Thymus (tissue), 11 donors: ENCODE data around the gene PRDM16. TPM values are rescaled to one million over a fixed set of nuclear protein-coding genes. Genes with fewer than 3 reads are reported as not detected.

Experiments
- DNase-seq, 9 donors: peaks; one replicate each; pipeline ENCODE4 v3.0.0-alpha.2; 2013; ENCODE audit warnings: low spot score in 9 of 9, low read depth in 6 of 9, missing footprints in 1 of 9
- H3K27ac ChIP-seq, 2 donors: one replicate each; pipeline ENCODE4 v1.5.1; 2013; ENCODE audit warnings: control low read depth in 1 of 2, low read depth in 1 of 2, low read length in 1 of 2, mild to moderate bottlenecking in 1 of 2, moderate library complexity in 1 of 2
- H3K27me3 ChIP-seq, 2 donors: one replicate each; pipeline ENCODE4 v1.5.1; 2013; ENCODE audit warnings: low read length in 1 of 2; ENCODE audit not compliant: control insufficient read depth in 2 of 2, insufficient read depth in 1 of 2
- H3K36me3 ChIP-seq, 2 donors: one replicate each; pipeline ENCODE4 v1.5.1; 2013; ENCODE audit warnings: low read length in 1 of 2, mild to moderate bottlenecking in 1 of 2, moderate library complexity in 1 of 2; ENCODE audit not compliant: control insufficient read depth in 2 of 2, insufficient read depth in 2 of 2
- H3K4me1 ChIP-seq, 2 donors: one replicate each; pipeline ENCODE4 v1.5.1; 2013; ENCODE audit warnings: low read length in 2 of 2; ENCODE audit not compliant: control insufficient read depth in 2 of 2, insufficient read depth in 2 of 2
- H3K4me3 ChIP-seq, 2 donors: one replicate each; pipeline ENCODE4 v1.5.1; 2013; ENCODE audit warnings: low read length in 2 of 2, control low read depth in 1 of 2, mild to moderate bottlenecking in 1 of 2
- H3K9me3 ChIP-seq, 2 donors: one replicate each; pipeline ENCODE4 v1.5.1; 2013; ENCODE audit warnings: low read length in 1 of 2, mild to moderate bottlenecking in 1 of 2; ENCODE audit not compliant: control insufficient read depth in 2 of 2, insufficient read depth in 1 of 2
- WGBS: extraction: QIAGEN DNeasy Blood & Tissue Kit; methylation state at CpG from one replicate; pipeline ENCODE4 v1.1.7; 2013; 5-methylcytosine and 5-hydroxymethylcytosine counted together
- polyA plus RNA-seq: library from polyadenylated mRNA; stranded (reverse); fragments of 200-250 nt; gene quantifications from one replicate; pipeline ENCODE4 v1.2.3, GENCODE V29; 2013
- total RNA-seq: library from RNA; stranded (reverse); fragments of 120-200 nt; gene quantifications from one replicate; pipeline ENCODE4 v1.2.4, GENCODE V29; 2013
- donor health status: healthy.

PRDM16 gene
- total and polyA plus RNA-seq, 2 donors: 0.09 to 0.55 TPM

GRCh38 chr1:3369446-3370076, 300.6 kb downstream of the PRDM16 start:
- 92% methylated on average over 12 of the region's 12 CpGs for WGBS
- Histone ChIP-seq H3K4me3 (no peak overlapping the region), H3K36me3 (no peaks in the 10 kb centered on the region), H3K27ac (no peak overlapping the region), H3K9me3 (no peaks in the 10 kb centered on the region), H3K4me1 (peaks cover 15 to 24% of the 10 kb centered on the region in 2 donors), H3K27me3 (peaks cover 0 to 6% of the 10 kb centered on the region in 2 donors)
- DNase-seq: no peak

- Histone ChIP-seq H3K4me3 (no peak overlapping the region), H3K27me3 (peaks cover 0 to 4% of the 10 kb centered on the region in 2 donors), H3K27ac (no peak overlapping the region), H3K9me3 (peaks cover 0 to 4% of the 10 kb centered on the region in 2 donors), H3K36me3 (no peaks in the 10 kb centered on the region), H3K4me1 (peaks cover 11 to 12% of the 10 kb centered on the region in 2 donors)
- WGBS: 82% methylated on average over 4 of the region's 4 CpGs
- no peak for DNase-seq
These were observed 302.1 kb downstream of the PRDM16 start for GRCh38 chr1:3370856-3371703.

- Histone ChIP-seq H3K9me3 (peaks cover 0 to 4% of the 10 kb centered on the region in 2 donors), H3K4me1 (peaks cover 10 to 11% of the 10 kb centered on the region in 2 donors), H3K27me3 (peaks cover 0 to 2% of the 10 kb centered on the region in 2 donors), H3K27ac (no peak overlapping the region), H3K4me3 (no peak overlapping the region), H3K36me3 (no peaks in the 10 kb centered on the region)
- WGBS: 9% methylated on average over 9 of the region's 9 CpGs
- DNase-seq: peak in 1 of 9 donors; percentile 26
These were observed 303.3 kb downstream of the PRDM16 start for GRCh38 chr1:3372317-3372716.

GRCh38 chr1:3373175-3373574, 304.2 kb downstream of the PRDM16 start:
- peaks cover 9 to 11% of the 10 kb centered on the region in 2 donors for H3K4me1 ChIP-seq
- H3K27ac ChIP-seq: no peak overlapping the region
- no peak overlapping the region for H3K4me3 ChIP-seq
- 92% methylated on average over 19 of the region's 19 CpGs for WGBS
- H3K36me3 ChIP-seq: no peaks in the 10 kb centered on the region
- H3K9me3 ChIP-seq: peaks cover 0 to 4% of the 10 kb centered on the region in 2 donors
- H3K27me3 ChIP-seq: peaks cover 0 to 2% of the 10 kb centered on the region in 2 donors
- no peak for DNase-seq

DNA sequence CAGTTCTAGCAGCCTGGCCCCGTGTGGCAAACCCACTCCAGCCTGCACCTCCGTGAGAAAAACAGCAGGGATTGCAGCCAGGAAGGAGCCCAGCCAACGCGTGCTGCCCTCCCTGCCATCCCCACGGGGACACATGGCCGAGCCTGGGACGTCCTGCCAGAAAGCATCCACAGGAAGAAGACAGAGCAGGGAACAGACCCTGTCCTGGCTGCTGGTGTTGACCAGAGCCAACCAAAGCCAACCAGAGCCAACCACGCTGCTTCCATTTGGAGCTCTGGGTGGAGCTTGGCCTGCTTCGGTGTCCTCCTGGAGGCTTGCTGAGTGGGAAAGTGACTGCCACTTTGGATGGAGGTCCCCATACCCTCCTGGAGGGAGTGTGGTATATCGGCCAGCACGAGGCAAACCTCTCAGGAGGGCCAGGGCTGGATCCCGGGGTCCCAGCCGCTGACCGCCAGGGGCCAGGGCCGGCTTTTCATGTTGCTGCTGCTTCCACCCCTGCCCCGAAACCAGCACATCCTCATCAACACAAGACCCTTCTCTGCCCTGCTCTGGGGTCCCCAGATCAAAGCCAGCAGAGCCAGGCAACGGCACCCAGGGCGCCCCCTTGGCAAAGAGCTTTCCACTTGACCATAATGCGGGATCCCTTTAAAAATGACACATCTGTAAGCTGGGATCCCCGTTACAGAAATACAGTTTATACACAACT, 304.9 kb downstream of the PRDM16 start:
- H3K36me3 ChIP-seq: no peaks in the 10 kb centered on the region
- H3K4me1 ChIP-seq: peaks cover 9 to 11% of the 10 kb centered on the region in 2 donors
- H3K4me3 ChIP-seq: no peak overlapping the region
- H3K27ac ChIP-seq: no peak overlapping the region
- DNase-seq: no peak
- H3K9me3 ChIP-seq: peaks cover 0 to 4% of the 10 kb centered on the region in 2 donors
- H3K27me3 ChIP-seq: peaks cover 0 to 2% of the 10 kb centered on the region in 2 donors
- 96% methylated on average over 20 of the region's 20 CpGs for WGBS

- Histone ChIP-seq H3K9me3 (peaks cover 0 to 4% of the 10 kb centered on the region in 2 donors), H3K36me3 (no peaks in the 10 kb centered on the region), H3K27me3 (peaks cover 0 to 2% of the 10 kb centered on the region in 2 donors), H3K4me1 (peaks cover 9 to 11% of the 10 kb centered on the region in 2 donors), H3K4me3 (no peak overlapping the region), H3K27ac (no peak overlapping the region)
- WGBS: 79% methylated on average over 11 of the region's 11 CpGs
- no peak for DNase-seq
These were observed 306.2 kb downstream of the PRDM16 start for GRCh38 chr1:3375245-3375644.

- 93% methylated on average over 12 of the region's 12 CpGs for WGBS
- Histone ChIP-seq H3K36me3 (no peaks in the 10 kb centered on the region), H3K27ac (no peak overlapping the region), H3K27me3 (peaks cover 0 to 2% of the 10 kb centered on the region in 2 donors), H3K4me3 (no peak overlapping the region), H3K4me1 (peaks cover 9 to 11% of the 10 kb centered on the region in 2 donors), H3K9me3 (peaks cover 0 to 4% of the 10 kb centered on the region in 2 donors)
- DNase-seq: no peak
These were observed 308.2 kb downstream of the PRDM16 start for GRCh38 chr1:3377166-3377565.

GRCh38 chr1:3377604-3378279, 308.7 kb downstream of the PRDM16 start:
- Histone ChIP-seq H3K27ac (no peak overlapping the region), H3K27me3 (peaks cover 0 to 2% of the 10 kb centered on the region in 2 donors), H3K9me3 (peaks cover 0 to 4% of the 10 kb centered on the region in 2 donors), H3K4me3 (no peak overlapping the region), H3K36me3 (no peaks in the 10 kb centered on the region), H3K4me1 (peaks cover 6 to 8% of the 10 kb centered on the region in 2 donors)
- no peak for DNase-seq
- WGBS: 95% methylated on average over 24 of the region's 24 CpGs
